MM.1S (cell line): ENCODE data around the gene IGDCC3.
A peak's percentile ranks its signal among the peaks of the same experiment; 100 is the strongest.

ENCODE experiments used
- DNase-seq: peaks from one replicate; pipeline ENCODE4 v3.0.0-alpha.2; 2015
- H2AFZ ChIP-seq: fragments of 300-600 bp; sonication (generic); 2 replicates; pipeline ENCODE4 v1.6.0; 2016; ENCODE audit warnings: antibody characterized with exemption, low read length
- H3F3A ChIP-seq: fragments of 300-600 bp; sonication (generic); 2 replicates; pipeline ENCODE4 v1.6.1; 2016; ENCODE audit warnings: mild to moderate bottlenecking, antibody characterized with exemption, low read length, moderate library complexity, mixed read lengths; ENCODE audit not compliant: insufficient read depth
- H3K27ac ChIP-seq: fragments of 300-600 bp; sonication (generic); 2 replicates; pipeline ENCODE4 v1.5.1; 2016; ENCODE audit warnings: mild to moderate bottlenecking, low read length
- H3K27me3 ChIP-seq: fragments of 300-600 bp; sonication (generic); replicated peaks from 2 replicates; pipeline ENCODE4 v1.6.0; 2016; ENCODE audit warnings: low read length; ENCODE audit not compliant: insufficient read depth
- H3K36me3 ChIP-seq: fragments of 300-600 bp; sonication (generic); replicated peaks from 2 replicates; pipeline ENCODE4 v1.6.1; 2016; ENCODE audit warnings: mild to moderate bottlenecking, low read length, mixed read lengths; ENCODE audit not compliant: insufficient read depth
- H3K4me1 ChIP-seq: fragments of 300-600 bp; sonication (generic); 2 replicates; pipeline ENCODE4 v1.6.1; 2016; ENCODE audit warnings: low read length, mixed read lengths
- H3K4me2 ChIP-seq: fragments of 300-600 bp; sonication (generic); 2 replicates; pipeline ENCODE4 v1.6.0; 2016; ENCODE audit warnings: low read depth, low read length
- H3K4me3 ChIP-seq: fragments of 300-600 bp; sonication (generic); 2 replicates; pipeline ENCODE4 v1.5.1; 2016; ENCODE audit warnings: low read length, mixed read lengths
- H3K79me2 ChIP-seq: fragments of 300-600 bp; sonication (generic); 2 replicates; pipeline ENCODE4 v1.6.1; 2016; ENCODE audit warnings: mixed run types, low read length, mixed read lengths
- H3K9ac ChIP-seq: fragments of 300-600 bp; sonication (generic); 2 replicates; pipeline ENCODE4 v1.6.1; 2016; ENCODE audit warnings: low read length, mixed read lengths
- H3K9me2 ChIP-seq: fragments of 300-600 bp; sonication (generic); replicated peaks from 2 replicates; pipeline ENCODE4 v1.6.1; 2016; ENCODE audit warnings: mild to moderate bottlenecking, low read length, mixed read lengths; ENCODE audit not compliant: insufficient read depth
- H3K9me3 ChIP-seq: fragments of 300-600 bp; sonication (generic); replicated peaks from 2 replicates; pipeline ENCODE4 v1.6.1; 2016; ENCODE audit warnings: mild to moderate bottlenecking, low read length, mixed read lengths; ENCODE audit not compliant: insufficient read depth
- H4K20me1 ChIP-seq: fragments of 300-600 bp; sonication (generic); 2 replicates; pipeline ENCODE4 v1.6.1; 2016; ENCODE audit warnings: mild to moderate bottlenecking, low read length, moderate library complexity, mixed read lengths; ENCODE audit not compliant: insufficient read depth
- EZH2 ChIP-seq: fragments of 300-600 bp; sonication (generic); optimal IDR thresholded peaks from 2 replicates; pipeline ENCODE3; 2017; ENCODE audit warnings: low read depth, mild to moderate bottlenecking, antibody characterized with exemption, low read length, mixed read lengths
- EZH2phosphoT487 ChIP-seq: fragments of 300-600 bp; sonication (generic); IDR thresholded peaks from 2 replicates; pipeline ENCODE4 v1.6.1; 2018; ENCODE audit warnings: antibody characterized with exemption, low read length
- TF ChIP-seq, protein P1 (sequence below): fragments of 300-600 bp; sonication (generic); IDR thresholded peaks from 2 replicates; pipeline ENCODE4 v1.5.1; 2016; ENCODE audit warnings: antibody characterized with exemption, low read length, mixed read lengths

The IGDCC3 gene

GRCh38 chr15:65302061-65302460 is 75.7 kb downstream of the IGDCC3 start:
- Histone ChIP-seq H3K9me3 (no peaks in the 10 kb centered on the region), H3K4me1 (peaks cover 6% of the 10 kb centered on the region; the same call in 1 of the 2 replicates), H3F3A (peaks cover 45% of the 10 kb centered on the region), H4K20me1 (no peaks in the 10 kb centered on the region), H3K27me3 (no peaks in the 10 kb centered on the region), H3K4me3 (no peak overlapping the region), H3K4me2 (no peak overlapping the region), H3K36me3 (no peaks in the 10 kb centered on the region), H2AFZ (no peak overlapping the region), H3K9me2 (no peaks in the 10 kb centered on the region), H3K27ac (no peak overlapping the region), H3K9ac (no peak overlapping the region), H3K79me2 (no peaks in the 10 kb centered on the region)
- TF ChIP-seq, protein P1, sequence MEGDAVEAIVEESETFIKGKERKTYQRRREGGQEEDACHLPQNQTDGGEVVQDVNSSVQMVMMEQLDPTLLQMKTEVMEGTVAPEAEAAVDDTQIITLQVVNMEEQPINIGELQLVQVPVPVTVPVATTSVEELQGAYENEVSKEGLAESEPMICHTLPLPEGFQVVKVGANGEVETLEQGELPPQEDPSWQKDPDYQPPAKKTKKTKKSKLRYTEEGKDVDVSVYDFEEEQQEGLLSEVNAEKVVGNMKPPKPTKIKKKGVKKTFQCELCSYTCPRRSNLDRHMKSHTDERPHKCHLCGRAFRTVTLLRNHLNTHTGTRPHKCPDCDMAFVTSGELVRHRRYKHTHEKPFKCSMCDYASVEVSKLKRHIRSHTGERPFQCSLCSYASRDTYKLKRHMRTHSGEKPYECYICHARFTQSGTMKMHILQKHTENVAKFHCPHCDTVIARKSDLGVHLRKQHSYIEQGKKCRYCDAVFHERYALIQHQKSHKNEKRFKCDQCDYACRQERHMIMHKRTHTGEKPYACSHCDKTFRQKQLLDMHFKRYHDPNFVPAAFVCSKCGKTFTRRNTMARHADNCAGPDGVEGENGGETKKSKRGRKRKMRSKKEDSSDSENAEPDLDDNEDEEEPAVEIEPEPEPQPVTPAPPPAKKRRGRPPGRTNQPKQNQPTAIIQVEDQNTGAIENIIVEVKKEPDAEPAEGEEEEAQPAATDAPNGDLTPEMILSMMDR = no peak
- no peak for TF ChIP-seq EZH2
- TF ChIP-seq EZH2phosphoT487 = no peak
- no peak for DNase-seq

GRCh38 chr15:65300924-65301441 is 76.8 kb downstream of the IGDCC3 start:
- Histone ChIP-seq H3K4me2 (no peak overlapping the region; the same call in 1 of the 2 replicates), H3K9me3 (no peaks in the 10 kb centered on the region), H3K4me1 (peaks cover 6% of the 10 kb centered on the region; the same call in 1 of the 2 replicates), H2AFZ (no peak overlapping the region), H4K20me1 (no peaks in the 10 kb centered on the region), H3K27ac (peak overlapping the region; percentile 77; the same call in 1 of the 2 replicates), H3K27me3 (no peaks in the 10 kb centered on the region), H3K79me2 (no peaks in the 10 kb centered on the region), H3K36me3 (no peaks in the 10 kb centered on the region), H3K9ac (no peak overlapping the region), H3K4me3 (no peak overlapping the region), H3F3A (peaks cover 50% of the 10 kb centered on the region), H3K9me2 (no peaks in the 10 kb centered on the region)
- no peak for DNase-seq
- TF ChIP-seq EZH2phosphoT487 (no peak), EZH2 (no peak)
- TF ChIP-seq, protein P1 = no peak

GRCh38 chr15:65298731-65299130 is 79.1 kb downstream of the IGDCC3 start:
- Histone ChIP-seq H3K4me1 (peaks cover 6% of the 10 kb centered on the region; the same call in 1 of the 2 replicates), H3K27me3 (no peaks in the 10 kb centered on the region), H3K4me2 (peak overlapping the region; percentile 83; the same call in 1 of the 2 replicates), H3F3A (peaks cover 38% of the 10 kb centered on the region), H3K36me3 (no peaks in the 10 kb centered on the region), H3K79me2 (no peaks in the 10 kb centered on the region), H2AFZ (no peak overlapping the region), H3K4me3 (no peak overlapping the region), H3K9me2 (no peaks in the 10 kb centered on the region), H3K27ac (no peak overlapping the region), H3K9me3 (no peaks in the 10 kb centered on the region), H4K20me1 (no peaks in the 10 kb centered on the region), H3K9ac (no peak overlapping the region; the same call in 1 of the 2 replicates)
- no peak for DNase-seq
- TF ChIP-seq, protein P1 = no peak
- TF ChIP-seq EZH2 (no peak), EZH2phosphoT487 (no peak)
